SJSA1 (cell line): ENCODE measurements around the gene TTC39B. TPM values are rescaled to one million over a fixed set of nuclear protein-coding genes. Genes with fewer than 3 reads are reported as not detected.

Experiments
- DNase-seq, 2 experiments: peaks; one replicate each; pipeline ENCODE4 v3.0.0-alpha.2; 2015 to 2020; ENCODE audit warnings: low spot score in 2 of 2, low read depth in 1 of 2
- H3K27ac ChIP-seq: fragments of 250-450 bp; sonication (Bioruptor Pico); 2 replicates; pipeline ENCODE4 v1.5.1; 2020; ENCODE audit warnings: mild to moderate bottlenecking, moderate library complexity
- H3K27me3 ChIP-seq: fragments of 250-450 bp; sonication (Bioruptor Pico); replicated peaks from 2 replicates; pipeline ENCODE4 v1.5.1; 2020; ENCODE audit warnings: mild to moderate bottlenecking, moderate library complexity
- H3K36me3 ChIP-seq: fragments of 250-450 bp; sonication (Bioruptor Pico); 2 replicates; pipeline ENCODE4 v1.5.1; 2020; ENCODE audit warnings: mild to moderate bottlenecking
- H3K4me1 ChIP-seq: fragments of 250-450 bp; sonication (Bioruptor Pico); replicated peaks from 2 replicates; pipeline ENCODE4 v1.6.1; 2021; ENCODE audit warnings: mild to moderate bottlenecking
- H3K4me3 ChIP-seq: fragments of 250-450 bp; sonication (Bioruptor Pico); 2 replicates; pipeline ENCODE4 v1.5.1; 2020; ENCODE audit warnings: mild to moderate bottlenecking
- H3K9me3 ChIP-seq: fragments of 250-450 bp; sonication (Bioruptor Pico); replicated peaks from 2 replicates; pipeline ENCODE4 v1.5.1; 2020; ENCODE audit warnings: mild to moderate bottlenecking
- total RNA-seq: library from RNA; depleted of rRNA; stranded (reverse); fragments of >200 nt; shearing (Covaris generic); gene quantifications from 2 replicates; pipeline ENCODE4 v1.2.3, GENCODE V29; 2014

TTC39B gene
- total RNA-seq, 1 experiment from 2014 or later, result 5.9 TPM

DNA sequence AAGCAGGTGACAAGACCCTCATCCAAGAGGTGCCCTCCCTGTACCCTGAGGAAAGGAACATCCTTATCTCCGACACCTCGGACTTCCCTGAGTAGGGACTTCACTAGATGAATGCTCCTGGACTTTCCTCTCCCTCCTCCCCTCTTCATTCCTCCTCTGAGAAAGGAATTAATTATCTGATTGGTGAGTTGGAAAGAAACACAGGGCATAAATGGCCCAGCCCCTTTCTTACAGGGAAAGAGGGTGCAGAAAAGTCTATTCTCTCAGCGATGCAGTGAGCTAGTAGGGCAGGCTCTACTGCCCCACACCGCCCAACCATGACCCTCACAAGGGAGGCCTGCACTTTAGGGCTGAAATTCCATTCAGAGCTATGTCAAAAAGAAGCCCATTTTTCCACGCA is 87.5 kb downstream of the TTC39B start:
- no peaks in the 10 kb centered on the region for H3K36me3 ChIP-seq
- no peaks in the 10 kb centered on the region for H3K27me3 ChIP-seq
- H3K9me3 ChIP-seq, result no peaks in the 10 kb centered on the region
- DNase-seq, result no peak
- no peak overlapping the region for H3K4me3 ChIP-seq
- no peak overlapping the region for H3K27ac ChIP-seq
- no peaks in the 10 kb centered on the region for H3K4me1 ChIP-seq

DNA sequence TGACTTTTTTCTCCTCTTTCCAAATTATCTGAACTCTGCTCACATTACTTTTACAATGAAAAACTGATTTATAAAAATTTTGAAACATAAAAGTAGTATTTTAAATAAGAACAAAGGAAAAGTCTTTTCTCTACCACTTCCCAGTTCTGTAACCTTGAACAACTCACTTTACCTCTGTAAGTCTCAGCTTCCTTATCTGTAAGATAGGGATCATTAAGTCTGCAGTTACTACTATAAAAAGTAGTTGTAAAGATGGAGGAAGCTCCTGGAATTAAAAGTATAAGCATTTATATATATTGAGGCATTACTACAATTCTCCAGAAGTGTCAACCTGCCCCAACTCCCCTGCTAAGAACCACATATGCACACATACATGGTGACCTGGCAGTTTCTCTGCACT is 88.0 kb downstream of the TTC39B start:
- Histone ChIP-seq H3K4me3 (no peak overlapping the region), H3K27me3 (no peaks in the 10 kb centered on the region), H3K4me1 (no peaks in the 10 kb centered on the region), H3K36me3 (no peaks in the 10 kb centered on the region), H3K27ac (no peak overlapping the region), H3K9me3 (no peaks in the 10 kb centered on the region)
- no peak for DNase-seq

DNA sequence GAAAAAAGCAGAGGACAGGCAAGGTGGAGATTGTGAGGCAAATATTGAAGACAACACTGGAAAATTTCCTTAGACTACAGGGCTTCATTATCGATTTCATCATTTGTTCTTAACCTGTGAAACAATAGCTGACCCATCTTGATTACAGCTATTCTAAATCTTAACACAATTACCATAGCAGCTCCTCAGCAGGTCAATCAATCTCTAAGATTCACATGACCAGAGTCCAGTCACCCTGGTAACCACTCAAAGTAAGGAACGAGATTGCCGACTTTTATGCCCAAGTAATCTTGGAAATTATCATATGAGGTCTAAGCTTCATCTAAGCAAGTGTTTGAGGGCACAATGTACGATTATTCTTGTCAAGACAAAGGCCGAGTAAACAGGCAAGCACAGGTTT is 93.8 kb downstream of the TTC39B start:
- no peaks in the 10 kb centered on the region for H3K4me1 ChIP-seq
- H3K27me3 ChIP-seq, result no peaks in the 10 kb centered on the region
- no peak overlapping the region for H3K27ac ChIP-seq
- DNase-seq, result no peak
- no peaks in the 10 kb centered on the region for H3K36me3 ChIP-seq
- H3K4me3 ChIP-seq, result no peak overlapping the region
- H3K9me3 ChIP-seq, result no peaks in the 10 kb centered on the region

GRCh38 chr9:15211815-15212495 is 95.1 kb downstream of the TTC39B start:
- no peaks in the 10 kb centered on the region for H3K27me3 ChIP-seq
- DNase-seq, result no peak

DNA sequence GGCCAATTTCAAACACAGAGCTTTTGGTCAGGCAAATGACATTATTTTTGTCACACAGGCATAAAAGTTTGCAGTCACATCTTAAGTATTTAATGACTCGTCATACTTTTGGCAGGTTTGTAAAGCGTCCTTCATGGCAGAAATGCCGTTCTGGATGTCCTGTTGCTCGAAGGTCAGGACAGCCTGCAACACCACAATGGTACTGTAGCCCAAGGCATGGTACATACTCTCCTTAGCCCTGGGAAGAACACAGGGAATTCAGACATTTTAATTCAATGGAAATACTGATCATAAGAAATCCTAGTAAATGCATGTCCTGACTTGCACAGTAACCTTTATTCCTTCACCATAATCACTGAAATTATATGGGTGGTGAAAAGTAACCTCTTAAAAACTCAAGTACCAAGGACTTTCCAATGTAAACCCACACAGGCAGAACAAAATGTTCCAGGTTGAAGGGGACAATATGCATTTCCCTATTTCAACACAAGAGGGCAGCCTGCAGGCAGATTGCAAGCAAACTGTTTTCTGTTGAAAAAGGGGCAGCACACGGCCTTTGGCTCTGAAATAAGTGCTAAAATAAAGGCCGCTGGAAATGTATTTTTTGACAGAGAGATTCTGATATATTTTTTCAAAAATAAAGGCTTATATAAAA is 95.7 kb downstream of the TTC39B start:
- H3K4me3 ChIP-seq, result no peak overlapping the region
- peak; percentile 45 to 50 for DNase-seq
- no peaks in the 10 kb centered on the region for H3K4me1 ChIP-seq
- H3K36me3 ChIP-seq, result no peaks in the 10 kb centered on the region
- no peaks in the 10 kb centered on the region for H3K9me3 ChIP-seq
- no peak overlapping the region for H3K27ac ChIP-seq
- no peaks in the 10 kb centered on the region for H3K27me3 ChIP-seq

More at GRCh38 chr9:15211815-15212495, 95.1 kb downstream of the TTC39B start:
- H3K36me3 ChIP-seq, result no peaks in the 10 kb centered on the region
- H3K4me3 ChIP-seq, result no peak overlapping the region
- no peaks in the 10 kb centered on the region for H3K9me3 ChIP-seq
- no peak overlapping the region for H3K27ac ChIP-seq
- no peaks in the 10 kb centered on the region for H3K4me1 ChIP-seq

- H3K27ac ChIP-seq, result no peak overlapping the region
- DNase-seq, result no peak
- H3K4me1 ChIP-seq, result no peaks in the 10 kb centered on the region
- no peaks in the 10 kb centered on the region for H3K27me3 ChIP-seq
- H3K9me3 ChIP-seq, result no peaks in the 10 kb centered on the region
- H3K4me3 ChIP-seq, result no peak overlapping the region
- H3K36me3 ChIP-seq, result no peaks in the 10 kb centered on the region
Measured at GRCh38 chr9:15206903-15207696, 99.9 kb downstream of the TTC39B start.

DNA sequence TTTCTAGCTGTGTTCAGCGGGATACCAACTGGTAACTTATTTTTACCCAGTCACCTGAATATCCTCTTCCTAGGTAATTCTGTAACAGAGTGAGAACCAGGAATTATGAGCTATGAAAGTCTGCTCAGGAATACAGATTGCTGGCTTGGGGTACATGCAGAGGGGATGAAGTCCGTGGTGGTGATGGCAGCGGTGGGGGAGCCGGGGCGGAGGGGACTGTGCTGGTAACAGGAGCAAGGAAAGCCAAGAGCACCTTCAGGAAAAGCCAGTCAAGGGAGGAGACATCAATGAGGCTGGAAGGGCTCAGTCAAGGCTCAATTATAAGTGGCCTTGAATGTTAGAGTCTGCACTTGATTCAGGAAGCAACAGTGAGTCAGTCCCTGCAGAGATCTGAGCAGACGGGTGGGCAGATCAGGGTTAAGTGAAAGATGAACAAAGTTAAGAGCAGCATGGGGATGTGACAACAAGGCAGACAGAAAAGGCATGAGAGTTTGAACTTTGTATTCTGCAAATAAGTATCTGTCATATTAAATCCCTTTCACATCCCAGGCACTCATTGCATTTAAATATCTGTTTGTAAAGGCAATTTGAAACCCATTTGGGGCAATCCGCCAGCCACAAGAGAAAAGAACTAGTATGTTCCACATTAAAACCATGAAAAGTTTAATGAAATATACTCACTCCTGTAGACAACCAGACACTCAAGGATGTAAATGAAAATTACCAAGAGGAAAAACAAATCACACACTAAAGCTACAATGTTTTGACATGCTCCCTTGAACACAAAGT is 101.2 kb downstream of the TTC39B start:
- Histone ChIP-seq H3K4me1 (no peaks in the 10 kb centered on the region), H3K9me3 (no peaks in the 10 kb centered on the region), H3K4me3 (no peak overlapping the region), H3K27me3 (no peaks in the 10 kb centered on the region), H3K36me3 (no peaks in the 10 kb centered on the region), H3K27ac (no peak overlapping the region)
- no peak for DNase-seq

DNA sequence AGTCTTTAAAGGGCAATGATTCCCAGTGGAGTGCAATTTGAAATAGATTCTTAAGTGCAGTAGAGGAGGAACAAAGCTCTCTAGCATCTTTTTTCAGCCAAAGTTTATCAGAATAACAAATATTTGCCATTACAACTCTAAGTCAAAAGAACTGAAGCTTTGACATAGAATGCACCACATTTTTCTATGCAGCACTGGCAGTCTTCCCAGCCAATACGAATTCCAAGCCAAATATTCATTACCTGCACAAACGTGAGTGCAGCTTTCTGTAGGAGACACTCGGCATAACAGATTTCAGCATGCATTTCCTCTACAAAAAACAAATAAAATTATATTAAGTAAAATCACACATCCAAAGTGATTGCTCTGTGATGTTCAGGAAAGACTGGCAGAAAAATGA is 103.4 kb downstream of the TTC39B start:
- Histone ChIP-seq H3K27me3 (no peaks in the 10 kb centered on the region), H3K36me3 (no peaks in the 10 kb centered on the region), H3K4me3 (no peak overlapping the region), H3K9me3 (no peaks in the 10 kb centered on the region), H3K27ac (no peak overlapping the region), H3K4me1 (no peaks in the 10 kb centered on the region)
- DNase-seq, result no peak

GRCh38 chr9:15200111-15200510 is 106.9 kb downstream of the TTC39B start:
- no peaks in the 10 kb centered on the region for H3K36me3 ChIP-seq
- no peak overlapping the region for H3K27ac ChIP-seq
- no peaks in the 10 kb centered on the region for H3K27me3 ChIP-seq
- no peak for DNase-seq
- H3K4me1 ChIP-seq, result no peaks in the 10 kb centered on the region
- no peak overlapping the region for H3K4me3 ChIP-seq
- no peaks in the 10 kb centered on the region for H3K9me3 ChIP-seq

DNA sequence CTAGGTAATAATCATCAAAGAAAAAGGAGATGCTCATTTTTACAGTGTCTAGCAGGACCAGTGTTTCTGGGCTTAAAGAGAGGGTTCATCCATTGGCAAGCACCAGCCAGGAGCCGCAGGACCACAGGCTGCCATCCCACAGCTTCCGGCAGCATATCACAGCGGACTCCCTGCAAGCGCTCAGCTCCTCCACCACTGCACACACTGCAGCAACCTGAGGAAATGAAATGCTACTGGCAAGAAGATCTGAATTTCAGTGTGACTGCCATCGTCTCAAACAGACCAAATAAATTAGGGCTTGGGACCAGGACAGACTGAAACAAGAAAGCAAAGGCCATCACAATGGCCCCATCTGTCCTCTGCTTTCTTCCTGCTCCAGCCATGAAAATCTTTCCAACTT is 114.2 kb downstream of the TTC39B start:
- DNase-seq, result no peak
- H3K27ac ChIP-seq, result no peak overlapping the region
- no peaks in the 10 kb centered on the region for H3K4me1 ChIP-seq
- H3K27me3 ChIP-seq, result no peaks in the 10 kb centered on the region
- no peaks in the 10 kb centered on the region for H3K9me3 ChIP-seq
- no peak overlapping the region for H3K4me3 ChIP-seq
- H3K36me3 ChIP-seq, result no peaks in the 10 kb centered on the region

DNA sequence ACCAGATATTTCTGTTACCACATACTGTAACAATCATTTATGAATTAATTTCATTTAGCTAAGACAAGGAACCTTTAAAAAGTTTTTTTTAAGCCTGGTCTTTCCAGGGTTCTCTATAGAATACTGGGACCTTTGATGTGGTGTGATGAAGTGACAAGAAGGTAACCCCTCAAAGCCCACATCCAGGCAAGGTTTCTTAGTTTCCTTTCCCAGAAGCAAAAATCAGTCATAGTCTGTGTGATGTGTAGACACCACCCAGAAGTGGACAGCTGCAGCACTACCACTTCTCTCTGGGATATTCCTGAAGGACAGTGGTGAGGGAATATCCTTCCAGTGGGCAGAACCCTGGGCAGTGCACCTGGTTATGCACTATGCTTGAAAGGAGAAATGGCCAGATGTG is 115.6 kb downstream of the TTC39B start:
- Histone ChIP-seq H3K27me3 (no peaks in the 10 kb centered on the region), H3K4me1 (no peaks in the 10 kb centered on the region), H3K4me3 (no peak overlapping the region), H3K9me3 (no peaks in the 10 kb centered on the region), H3K36me3 (no peaks in the 10 kb centered on the region), H3K27ac (no peak overlapping the region)
- DNase-seq, result no peak

DNA sequence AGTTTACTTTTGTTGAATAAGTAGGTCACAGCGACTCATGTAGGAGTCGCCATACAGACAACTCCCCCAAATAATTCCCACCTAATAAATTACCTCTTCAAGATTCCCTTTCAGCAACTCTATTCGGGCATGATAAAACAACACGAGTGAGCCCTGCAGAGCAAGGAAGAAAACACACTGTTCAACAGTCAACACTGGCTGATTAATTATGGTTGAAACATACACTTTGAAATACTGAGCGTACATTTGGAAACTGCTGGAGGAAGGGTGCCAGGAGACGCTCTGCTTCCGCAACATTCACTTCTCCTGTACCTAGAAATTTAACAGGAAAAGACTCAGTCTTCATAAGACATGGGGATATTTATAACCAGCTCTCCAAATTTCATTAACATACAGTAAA is 117.5 kb downstream of the TTC39B start:
- Histone ChIP-seq H3K27ac (no peak overlapping the region), H3K36me3 (no peaks in the 10 kb centered on the region), H3K4me3 (no peak overlapping the region), H3K9me3 (no peaks in the 10 kb centered on the region), H3K27me3 (no peaks in the 10 kb centered on the region), H3K4me1 (no peaks in the 10 kb centered on the region)
- no peak for DNase-seq

GRCh38 chr9:15187589-15187988 is 119.4 kb downstream of the TTC39B start:
- Histone ChIP-seq H3K4me1 (no peaks in the 10 kb centered on the region), H3K9me3 (no peaks in the 10 kb centered on the region), H3K27ac (no peak overlapping the region), H3K4me3 (no peak overlapping the region), H3K27me3 (no peaks in the 10 kb centered on the region), H3K36me3 (no peaks in the 10 kb centered on the region)
- DNase-seq, result no peak
